C4-2B (cell line): Measurements from ENCODE around the gene OR4D2.

Experiments
- CTCF ChIP-seq: fragments of 450-650 bp; conservative IDR thresholded peaks from 2 replicates; pipeline ENCODE4 v1.5.1; 2017; ENCODE audit warnings: mild to moderate bottlenecking
- ZFX ChIP-seq: fragments of 450-650 bp; IDR thresholded peaks from 2 replicates; pipeline ENCODE4 v1.6.1; 2017

GRCh38 chr17:58217766-58218165 is 51.0 kb downstream of the OR4D2 start:
- TF ChIP-seq CTCF, result no peak
- no peak for TF ChIP-seq ZFX
